GM23338 (cell line): Measurements from ENCODE around the gene MAP2K4. TPM values are rescaled to one million over a fixed set of nuclear protein-coding genes. Genes with fewer than 3 reads are reported as not detected.

ENCODE experiments used
- ATAC-seq: fragments of 200-7000 bp; cut with Tn5 transposase; 3 replicates; pipeline ENCODE4 v1.9.1; 2020
- DNase-seq: peaks from one replicate; pipeline ENCODE4 v3.0.0-alpha.2; 2015; ENCODE audit warnings: low spot score
- H2AFZ ChIP-seq: fragments of 200-600 bp; sonication (generic); 2 replicates; pipeline ENCODE4 v1.8.0; 2016; ENCODE audit warnings: antibody characterized with exemption, mild to moderate bottlenecking, moderate library complexity
- H3F3A ChIP-seq: fragments of 200-600 bp; sonication (generic); replicated peaks from 2 replicates; pipeline ENCODE4 v1.8.0; 2017; ENCODE audit warnings: antibody characterized with exemption, mixed run types, low read depth
- H3K27ac ChIP-seq: fragments of 200-600 bp; sonication (generic); 2 replicates; pipeline ENCODE4 v1.6.1; 2016; ENCODE audit warnings: low read depth
- H3K27me3 ChIP-seq: fragments of 200-600 bp; sonication (generic); 2 replicates; pipeline ENCODE4 v1.8.0; 2016; ENCODE audit warnings: mild to moderate bottlenecking, mixed run types, moderate library complexity; ENCODE audit not compliant: insufficient read depth
- H3K36me3 ChIP-seq: fragments of 200-600 bp; sonication (generic); 2 replicates; pipeline ENCODE4 v1.8.0; 2016; ENCODE audit warnings: mild to moderate bottlenecking; ENCODE audit not compliant: insufficient read depth
- H3K4me1 ChIP-seq: fragments of 200-600 bp; sonication (generic); 2 replicates; pipeline ENCODE4 v1.8.0; 2016; ENCODE audit warnings: mild to moderate bottlenecking, moderate library complexity; ENCODE audit not compliant: insufficient read depth
- H3K4me2 ChIP-seq: fragments of 200-600 bp; sonication (generic); 2 replicates; pipeline ENCODE4 v1.7.1; 2017; ENCODE audit warnings: mixed run types
- H3K4me3 ChIP-seq: fragments of 200-600 bp; sonication (generic); 2 replicates; pipeline ENCODE4 v1.6.1; 2016; ENCODE audit warnings: mixed run types
- H3K79me2 ChIP-seq: fragments of 200-600 bp; sonication (generic); replicated peaks from 2 replicates; pipeline ENCODE4 v1.8.0; 2017; ENCODE audit warnings: mild to moderate bottlenecking; ENCODE audit not compliant: insufficient read depth
- H3K9me2 ChIP-seq: fragments of 200-600 bp; sonication (generic); 2 replicates; pipeline ENCODE4 v1.8.0; 2017; ENCODE audit not compliant: insufficient read depth
- H4K20me1 ChIP-seq: fragments of 200-600 bp; sonication (generic); replicated peaks from 2 replicates; pipeline ENCODE4 v1.8.0; 2017; ENCODE audit warnings: mild to moderate bottlenecking; ENCODE audit not compliant: insufficient read depth
- H3K27ac Mint-ChIP-seq: 2 replicates; pipeline ENCODE4 v1.8.0; 2020; ENCODE audit warnings: inconsistent platforms, mild to moderate bottlenecking, moderate library complexity, mixed read lengths
- H3K27me3 Mint-ChIP-seq: 3 replicates; pipeline ENCODE4 v1.8.0; 2022; ENCODE audit warnings: low read depth, mild to moderate bottlenecking, moderate library complexity, mixed read lengths, inconsistent platforms; ENCODE audit not compliant: insufficient read depth, poor library complexity
- H3K36me3 Mint-ChIP-seq: 3 replicates; pipeline ENCODE4 v1.8.0; 2021; ENCODE audit warnings: low read depth, mild to moderate bottlenecking, inconsistent platforms, moderate library complexity, mixed read lengths
- H3K4me1 Mint-ChIP-seq: 3 replicates; pipeline ENCODE4 v1.8.0; 2020; ENCODE audit warnings: mild to moderate bottlenecking, inconsistent platforms, mixed read lengths
- H3K4me3 Mint-ChIP-seq: 3 replicates; pipeline ENCODE4 v1.8.0; 2021; ENCODE audit warnings: moderate library complexity, mild to moderate bottlenecking, inconsistent platforms, mixed read lengths
- H3K9me3 Mint-ChIP-seq: 3 replicates; pipeline ENCODE4 v1.8.0; 2020; ENCODE audit warnings: moderate library complexity, mild to moderate bottlenecking, inconsistent platforms, mixed read lengths
- CREB1 ChIP-seq: fragments of 250-450 bp; sonication (Bioruptor Pico); IDR thresholded peaks from 2 replicates; pipeline ENCODE4 v1.5.0; 2020; ENCODE audit warnings: low read depth, mild to moderate bottlenecking, moderate library complexity
- CTCF ChIP-seq, 2 experiments: fragments of 200-600 bp in 1 of 2; sonication (generic) in 1 of 2; conservative IDR thresholded peaks; 2 replicates each; pipeline versions ENCODE4 v1.5.1 to v1.6.1; 2016 to 2017; ENCODE audit warnings: antibody characterized with exemption in 2 of 2, low read depth in 2 of 2, mild to moderate bottlenecking in 2 of 2, moderate library complexity in 1 of 2
- ETS1 ChIP-seq: IDR thresholded peaks from 2 replicates; pipeline ENCODE4 v1.6.1; 2016; ENCODE audit warnings: antibody characterized with exemption
- EZH2phosphoT487 ChIP-seq: fragments of 200-600 bp; sonication (generic); IDR thresholded peaks from one replicate; pipeline ENCODE4 v1.8.1; 2018; ENCODE audit warnings: antibody characterized with exemption; ENCODE audit not compliant: unreplicated experiment
- JUNB ChIP-seq: IDR thresholded peaks from one replicate; pipeline ENCODE4 v1.6.1; 2016; ENCODE audit warnings: antibody characterized with exemption; ENCODE audit not compliant: unreplicated experiment
- NANOG ChIP-seq: IDR thresholded peaks from 2 replicates; pipeline ENCODE4 v1.6.1; 2016; ENCODE audit warnings: antibody characterized with exemption, borderline replicate concordance
- POLR2AphosphoS5 ChIP-seq: IDR thresholded peaks from 2 replicates; pipeline ENCODE4 v1.6.1; 2016; ENCODE audit warnings: antibody characterized with exemption, low read depth
- REST ChIP-seq: IDR thresholded peaks from one replicate; pipeline ENCODE4 v1.6.1; 2018; ENCODE audit warnings: antibody characterized with exemption; ENCODE audit not compliant: unreplicated experiment
- STAT1 ChIP-seq: IDR thresholded peaks from one replicate; pipeline ENCODE4 v1.6.1; 2016; ENCODE audit warnings: antibody characterized with exemption; ENCODE audit not compliant: unreplicated experiment
- ZNF114 ChIP-seq: fragments of 250-450 bp; sonication (Bioruptor Pico); IDR thresholded peaks from 2 replicates; pipeline ENCODE4 v1.5.0; 2020; ENCODE audit warnings: mild to moderate bottlenecking, moderate library complexity
- ZNF331 ChIP-seq: fragments of 250-450 bp; sonication (Bioruptor Pico); IDR thresholded peaks from 2 replicates; pipeline ENCODE4 v1.5.0; 2020; ENCODE audit warnings: low read depth, mild to moderate bottlenecking, moderate library complexity
- polyA plus RNA-seq: library from polyadenylated mRNA; unstranded; fragments of >200 nt; fragmentation: Nextera tagmentation; extraction: Ambion mirVana; gene quantifications from 2 replicates; pipeline ENCODE4 v1.2.1, GENCODE V29; 2016
- total RNA-seq: library from RNA; depleted of rRNA; stranded (reverse); fragments of >200 nt; shearing (Covaris generic); gene quantifications from 2 replicates; pipeline ENCODE4 v1.2.3, GENCODE V29; 2014

MAP2K4 gene
- total and polyA plus RNA-seq, 2 experiments from 2014 or later: 25.3 to 36.4 TPM

GRCh38 chr17:12077773-12078172 lies 57.1 kb downstream of the MAP2K4 start:
- no peak overlapping the region for H3K4me3 Mint-ChIP-seq
- no peaks in the 10 kb centered on the region for H3K9me3 Mint-ChIP-seq
- no peaks in the 10 kb centered on the region for H3K9me2 ChIP-seq
- no peak overlapping the region for H2AFZ ChIP-seq
- no peaks in the 10 kb centered on the region for H3K4me1 ChIP-seq
- peaks cover 50% of the 10 kb centered on the region for H3K79me2 ChIP-seq
- DNase-seq (no peak), ATAC-seq (no peak)
- no peaks in the 10 kb centered on the region for H3F3A ChIP-seq
- no peak overlapping the region for H3K27ac Mint-ChIP-seq
- peaks cover 2% of the 10 kb centered on the region; the same call in 1 of the 3 replicates for H3K4me1 Mint-ChIP-seq
- H3K36me3 ChIP-seq: peaks cover 3% of the 10 kb centered on the region; the same call in 1 of the 2 replicates
- peaks cover 13% of the 10 kb centered on the region for H3K36me3 Mint-ChIP-seq
- TF ChIP-seq STAT1 (no peak), CTCF (conservative IDR thresholded peaks at IDR 0.05; ENCODE audit: low read depth in 2 of 2) (no peak), POLR2AphosphoS5 (no peak), ETS1 (no peak), ZNF114 (CRISPR knock-in tag) (no peak), CREB1 (CRISPR knock-in tag) (no peak)
- no peak overlapping the region for H3K4me3 ChIP-seq
- H3K27ac ChIP-seq: no peak overlapping the region
- H3K27me3 Mint-ChIP-seq: no peaks in the 10 kb centered on the region
- no peaks in the 10 kb centered on the region for H3K27me3 ChIP-seq
- H4K20me1 ChIP-seq: 0 out of 2 replicates have a peak, but pooled peaks cover 9% of the 10 kb centered on the region
- no peak overlapping the region for H3K4me2 ChIP-seq

- peaks cover 2% of the 10 kb centered on the region; the same call in 1 of the 3 replicates for H3K4me1 Mint-ChIP-seq
- no peaks in the 10 kb centered on the region for H3K9me3 Mint-ChIP-seq
- Histone ChIP-seq H3K9me2 (no peaks in the 10 kb centered on the region), H4K20me1 (0 out of 2 replicates have a peak, but pooled peaks cover 5% of the 10 kb centered on the region), H2AFZ (no peak overlapping the region), H3K79me2 (peaks cover 44% of the 10 kb centered on the region), H3K4me2 (no peak overlapping the region), H3K27me3 (no peaks in the 10 kb centered on the region), H3K36me3 (peaks cover 3% of the 10 kb centered on the region; the same call in 1 of the 2 replicates), H3K4me1 (no peaks in the 10 kb centered on the region), H3F3A (no peaks in the 10 kb centered on the region), H3K4me3 (no peak overlapping the region), H3K27ac (no peak overlapping the region)
- ATAC-seq (no peak), DNase-seq (no peak)
- H3K36me3 Mint-ChIP-seq: peaks cover 9% of the 10 kb centered on the region
- no peaks in the 10 kb centered on the region for H3K27me3 Mint-ChIP-seq
- no peak overlapping the region for H3K4me3 Mint-ChIP-seq
- H3K27ac Mint-ChIP-seq: no peak overlapping the region
- TF ChIP-seq ETS1 (no peak), EZH2phosphoT487 (no peak), CTCF (conservative IDR thresholded peaks at IDR 0.05; ENCODE audit: low read depth in 2 of 2) (no peak), JUNB (no peak), NANOG (no peak), STAT1 (no peak), REST (no peak), POLR2AphosphoS5 (no peak), ZNF114 (CRISPR knock-in tag) (no peak), CREB1 (CRISPR knock-in tag) (no peak), ZNF331 (no peak)
These were observed 58.1 kb downstream of the MAP2K4 start for GRCh38 chr17:12078791-12079190.
